NB4 (cell line): ENCODE data around the gene PPP1R16B.
A peak's percentile ranks its signal among the peaks of the same experiment; 100 is the strongest.

Experiments used
- DNase-seq: peaks from one replicate; pipeline ENCODE4 v3.0.0; 2010; ENCODE audit warnings: low read depth
- H3K4me3 ChIP-seq: one replicate; pipeline ENCODE4 v1.5.1; 2011; ENCODE audit warnings: mild to moderate bottlenecking, low read depth, low read length, moderate library complexity
- CTCF ChIP-seq: IDR thresholded peaks from one replicate; pipeline ENCODE4 v1.5.1; 2012; ENCODE audit warnings: low read depth, low read length
- MAX ChIP-seq: IDR thresholded peaks from 2 replicates; pipeline ENCODE4 v1.6.1; 2011; ENCODE audit warnings: low read depth, low read length
- MYC ChIP-seq: IDR thresholded peaks from 2 replicates; pipeline ENCODE4 v1.6.1; 2011; ENCODE audit warnings: low read depth, low read length
- POLR2A ChIP-seq: IDR thresholded peaks from 2 replicates; pipeline ENCODE4 v1.6.1; 2011; ENCODE audit warnings: mild to moderate bottlenecking; ENCODE audit not compliant: insufficient read length; ENCODE audit errors: extremely low read depth

Gene PPP1R16B

GRCh38 chr20:38926142-38926933 is 120.8 kb downstream of the PPP1R16B start, which contains the start of gene FAM83D:
FAM83D (plus strand) TSS chr20:38926417; CDS start chr20:38926443, 26 bp downstream.
- peak; percentile 98 for DNase-seq
- TF ChIP-seq CTCF: no peak
- peak; percentile 73 for TF ChIP-seq MAX
- TF ChIP-seq MYC: peak; percentile 88
- TF ChIP-seq POLR2A: peak; percentile 95
- H3K4me3 ChIP-seq: peak within 1 kb of the TSS; percentile 85

GRCh38 chr20:38926934-38927616 is 121.6 kb downstream of the PPP1R16B start:
- no peak for DNase-seq
- TF ChIP-seq POLR2A (no peak), CTCF (no peak), MYC (no peak), MAX (no peak)
- peak overlapping the region; percentile 85 for H3K4me3 ChIP-seq

- peak overlapping the region; percentile 85 for H3K4me3 ChIP-seq
- no peak for TF ChIP-seq CTCF
- no peak for TF ChIP-seq MYC
- TF ChIP-seq POLR2A: no peak
- no peak for TF ChIP-seq MAX
- peak; percentile 44 for DNase-seq
Measured at GRCh38 chr20:38927902-38928578, 122.5 kb downstream of the PPP1R16B start.

- H3K4me3 ChIP-seq: peak overlapping the region; percentile 40
- DNase-seq: no peak
- TF ChIP-seq POLR2A (no peak), CTCF (no peak), MYC (no peak), MAX (no peak)
Measured at GRCh38 chr20:38930242-38930569, 124.7 kb downstream of the PPP1R16B start.

- H3K4me3 ChIP-seq: no peak overlapping the region
- TF ChIP-seq MYC (no peak), CTCF (no peak), POLR2A (no peak), MAX (no peak)
- no peak for DNase-seq
Measured at GRCh38 chr20:38931984-38932383, 126.5 kb downstream of the PPP1R16B start.
